Measurements from ENCODE around the gene HCRTR1. TPM values are rescaled to one million over a fixed set of nuclear protein-coding genes. Genes with fewer than 3 reads are reported as not detected.

Gene HCRTR1
- total and polyA plus RNA-seq, 2 donors (not counting 3 experiments of a cell fraction or from before 2014, with no cell fraction given): 0.93 to 1.5 TPM

- Histone ChIP-seq H3K4me2 (ENCODE audit: insufficient read depth, low read length) (no peak overlapping the region), H2AFZ (ENCODE audit: low read depth, low read length) (no peak overlapping the region), H3K9me3 (replicated peaks; ENCODE audit: control insufficient read depth, insufficient read depth, low read length) (no peaks in the 10 kb centered on the region), H3K9me1 (replicated peaks; ENCODE audit: control insufficient read depth, extremely low read depth, insufficient read depth, low read length) (no peaks in the 10 kb centered on the region), H3K4me1 (ENCODE audit: control insufficient read depth, extremely low read depth, insufficient read depth, low read length) (peaks cover 14% of the 10 kb centered on the region), H3K27ac (ENCODE audit: insufficient read depth, low read depth, low read length) (no peak overlapping the region), H3K36me3 (ENCODE audit: control insufficient read depth in 2 of 2, extremely low read depth in 1 of 2, insufficient read depth in 2 of 2, low read length in 2 of 2) (no peaks in the 10 kb centered on the region), H4K20me1 (replicated peaks; ENCODE audit: control insufficient read depth, extremely low read depth, insufficient read depth, low read length) (no peaks in the 10 kb centered on the region), H3K9ac (replicated peaks; ENCODE audit: extremely low read depth, insufficient read depth, low read length) (no peak overlapping the region), H3K79me2 (ENCODE audit: control insufficient read depth, insufficient read depth, low read length) (peaks cover under 1% of the 10 kb centered on the region), H3K27me3 (ENCODE audit: control insufficient read depth in 2 of 2, insufficient read depth in 2 of 2, low read length in 2 of 2) (no peaks in the 10 kb centered on the region), H3K4me3 (replicated peaks in 1 of 3; ENCODE audit: insufficient read depth in 1 of 3, low read depth in 1 of 3, low read length in 3 of 3) (no peak overlapping the region)
- dilution Hi-C loops (cut with MboI; ENCODE audit: extremely low pct_ligation_motif_present, low sequenced_read_pairs) (no loop called here), intact Hi-C loops (cut with micrococcal nuclease) (no loop called here)
- BruUV-seq (replicated peaks): no TSS peak
- FAIRE-seq: no peak
- CTCF ChIA-PET: interaction anchor here (1.9 kb wide), 1 partner anchor 16 kb away, joined by 4 read pairs; no protein-coding TSS in a partner anchor
- TF ChIP-seq POLR2A (IDR thresholded peaks at IDR 0.05; ENCODE audit: low read depth, low read length): no peak
- POLR2A ChIA-PET: no interaction called here
- no peak for DNase-seq (ENCODE audit: low read depth, low spot score)
These were observed 48.4 kb upstream of the HCRTR1 start for GRCh38 chr1:31568895-31569595.

- FAIRE-seq (no peak), DNase-seq (ENCODE audit: low read depth, low spot score) (no peak)
- dilution Hi-C loops (cut with MboI; ENCODE audit: extremely low pct_ligation_motif_present, low sequenced_read_pairs) (no loop called here), intact Hi-C loops (cut with micrococcal nuclease) (no loop called here)
- Histone ChIP-seq H4K20me1 (replicated peaks; ENCODE audit: control insufficient read depth, extremely low read depth, insufficient read depth, low read length) (no peaks in the 10 kb centered on the region), H3K36me3 (ENCODE audit: control insufficient read depth in 2 of 2, extremely low read depth in 1 of 2, insufficient read depth in 2 of 2, low read length in 2 of 2) (no peaks in the 10 kb centered on the region), H3K4me1 (ENCODE audit: control insufficient read depth, extremely low read depth, insufficient read depth, low read length) (peaks cover 18% of the 10 kb centered on the region), H3K79me2 (ENCODE audit: control insufficient read depth, insufficient read depth, low read length) (peaks cover 2% of the 10 kb centered on the region), H3K27me3 (ENCODE audit: control insufficient read depth in 2 of 2, insufficient read depth in 2 of 2, low read length in 2 of 2) (no peaks in the 10 kb centered on the region), H3K27ac (ENCODE audit: insufficient read depth, low read depth, low read length) (no peak overlapping the region), H3K9me1 (replicated peaks; ENCODE audit: control insufficient read depth, extremely low read depth, insufficient read depth, low read length) (no peaks in the 10 kb centered on the region), H3K9ac (replicated peaks; ENCODE audit: extremely low read depth, insufficient read depth, low read length) (no peak overlapping the region), H3K9me3 (replicated peaks; ENCODE audit: control insufficient read depth, insufficient read depth, low read length) (no peaks in the 10 kb centered on the region), H2AFZ (ENCODE audit: low read depth, low read length) (no peak overlapping the region), H3K4me2 (ENCODE audit: insufficient read depth, low read length) (no peak overlapping the region), H3K4me3 (replicated peaks in 1 of 3; ENCODE audit: insufficient read depth in 1 of 3, low read depth in 1 of 3, low read length in 3 of 3) (no peak overlapping the region)
- no peak for TF ChIP-seq EZH2 (IDR thresholded peaks at IDR 0.05; ENCODE audit: borderline replicate concordance, low read depth, low read length, severe bottlenecking)
- TF ChIP-seq, protein P1, sequence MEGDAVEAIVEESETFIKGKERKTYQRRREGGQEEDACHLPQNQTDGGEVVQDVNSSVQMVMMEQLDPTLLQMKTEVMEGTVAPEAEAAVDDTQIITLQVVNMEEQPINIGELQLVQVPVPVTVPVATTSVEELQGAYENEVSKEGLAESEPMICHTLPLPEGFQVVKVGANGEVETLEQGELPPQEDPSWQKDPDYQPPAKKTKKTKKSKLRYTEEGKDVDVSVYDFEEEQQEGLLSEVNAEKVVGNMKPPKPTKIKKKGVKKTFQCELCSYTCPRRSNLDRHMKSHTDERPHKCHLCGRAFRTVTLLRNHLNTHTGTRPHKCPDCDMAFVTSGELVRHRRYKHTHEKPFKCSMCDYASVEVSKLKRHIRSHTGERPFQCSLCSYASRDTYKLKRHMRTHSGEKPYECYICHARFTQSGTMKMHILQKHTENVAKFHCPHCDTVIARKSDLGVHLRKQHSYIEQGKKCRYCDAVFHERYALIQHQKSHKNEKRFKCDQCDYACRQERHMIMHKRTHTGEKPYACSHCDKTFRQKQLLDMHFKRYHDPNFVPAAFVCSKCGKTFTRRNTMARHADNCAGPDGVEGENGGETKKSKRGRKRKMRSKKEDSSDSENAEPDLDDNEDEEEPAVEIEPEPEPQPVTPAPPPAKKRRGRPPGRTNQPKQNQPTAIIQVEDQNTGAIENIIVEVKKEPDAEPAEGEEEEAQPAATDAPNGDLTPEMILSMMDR (IDR thresholded peaks at IDR 0.05; ENCODE audit: extremely low read depth in 1 of 2, insufficient read depth in 1 of 2, low read depth in 1 of 2, low read length in 2 of 2): no peak
- no peak for TF ChIP-seq POLR2AphosphoS5 (IDR thresholded peaks at IDR 0.05; ENCODE audit: insufficient read depth, low read depth, low read length)
- no peak for TF ChIP-seq GATA2 (IDR thresholded peaks at IDR 0.05; ENCODE audit: insufficient read depth, insufficient read length, low read depth, low read length)
- TF ChIP-seq FOS (IDR thresholded peaks at IDR 0.05; ENCODE audit: borderline replicate concordance, insufficient read depth, low read length): no peak
- no peak for TF ChIP-seq MYC (IDR thresholded peaks at IDR 0.05; ENCODE audit: low read depth, low read length)
- TF ChIP-seq, protein P2, sequence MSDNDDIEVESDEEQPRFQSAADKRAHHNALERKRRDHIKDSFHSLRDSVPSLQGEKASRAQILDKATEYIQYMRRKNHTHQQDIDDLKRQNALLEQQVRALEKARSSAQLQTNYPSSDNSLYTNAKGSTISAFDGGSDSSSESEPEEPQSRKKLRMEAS (IDR thresholded peaks at IDR 0.05; ENCODE audit: insufficient read depth, insufficient read length): no peak
- BruUV-seq (replicated peaks): no TSS peak
- ChIA-PET CTCF (interaction anchor here (1.0 to 2.0 kb wide), 4 partner anchors 11 to 21 kb away, joined by 3 to 5 read pairs (median 4); no protein-coding TSS in a partner anchor), POLR2A (no interaction called here)
These were observed 47.8 kb upstream of the HCRTR1 start for GRCh38 chr1:31569596-31570173.

Data from endothelial cell of umbilical vein (primary cell).